ENCODE results near the gene RBM26.

The RBM26 gene

DNA sequence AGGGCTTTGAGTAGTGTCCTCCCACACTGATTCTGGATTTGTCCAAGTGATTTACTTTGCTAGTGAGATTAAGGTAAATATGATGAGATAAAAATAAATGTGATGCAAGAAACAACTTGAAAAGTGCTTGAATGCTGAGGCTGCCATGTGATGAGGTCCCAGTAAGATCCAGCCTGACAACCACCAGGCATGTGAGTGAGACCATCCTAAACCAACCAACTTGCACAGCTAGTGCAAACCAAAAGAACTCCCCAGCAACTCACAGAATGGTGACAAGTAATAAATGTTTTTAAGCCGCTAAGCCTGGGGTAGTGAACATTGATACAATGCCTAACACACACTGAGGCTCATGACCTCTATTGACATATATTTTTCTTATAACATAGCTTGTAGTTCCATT is 13.3 kb upstream of the RBM26 start:
- DNase-seq: no peak

DNA sequence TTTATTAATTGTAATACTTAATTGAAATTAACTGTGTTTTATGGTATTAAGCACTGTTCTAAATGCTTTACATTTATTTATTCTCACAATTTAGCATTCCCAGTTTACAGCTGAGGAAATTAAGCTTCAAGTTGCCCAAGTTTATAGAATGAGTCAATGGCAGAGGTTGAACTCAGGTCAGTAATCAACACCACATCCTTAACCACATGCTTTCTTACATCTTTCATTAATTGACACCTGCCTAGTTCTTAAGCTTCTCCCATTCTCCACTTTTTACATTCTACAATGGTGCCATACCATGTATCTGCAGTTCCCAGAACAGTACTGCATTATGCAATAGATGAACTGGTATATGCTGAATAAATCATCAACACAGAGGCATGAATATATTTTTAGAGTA is 11.7 kb upstream of the RBM26 start:
- no peak for DNase-seq

DNA sequence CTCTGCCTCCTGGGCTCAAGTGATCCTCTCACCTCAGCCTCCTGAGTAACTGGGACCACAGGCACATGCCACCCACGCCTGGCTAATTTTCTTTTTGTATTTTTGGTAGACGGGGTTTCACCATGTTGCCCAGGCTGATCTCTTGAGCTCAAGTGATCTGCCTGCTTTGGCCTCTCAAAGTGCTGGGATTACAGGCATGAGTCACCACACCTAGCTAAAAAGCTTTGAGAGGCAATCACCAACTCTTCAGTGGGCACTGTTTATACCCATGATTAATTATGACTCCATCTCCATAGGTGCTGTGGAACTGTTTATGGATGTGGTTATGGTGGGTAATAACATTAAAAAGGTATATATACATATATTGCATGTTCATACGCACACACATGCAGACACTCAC is 7.5 kb upstream of the RBM26 start:
- DNase-seq: no peak

DNA sequence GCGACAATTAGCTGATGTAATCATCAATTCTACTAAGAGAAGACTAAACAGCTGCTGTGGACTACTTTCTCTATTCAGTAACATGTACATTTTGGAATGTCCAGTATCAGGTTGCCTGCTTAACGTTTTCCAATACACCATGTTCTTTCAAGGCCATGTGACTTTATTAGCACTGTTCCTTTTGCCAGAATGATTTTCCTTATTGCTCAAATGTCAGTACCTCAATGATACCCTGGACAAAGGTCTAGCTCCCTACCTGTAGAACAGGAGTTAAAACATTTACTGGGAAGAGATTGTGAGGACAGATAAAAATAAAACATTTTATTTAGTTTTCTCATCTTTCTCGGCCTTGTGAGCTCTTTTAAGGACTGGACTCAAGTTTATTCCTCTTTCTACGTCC is 3.8 kb upstream of the RBM26 start:
- no peak for DNase-seq

DNA sequence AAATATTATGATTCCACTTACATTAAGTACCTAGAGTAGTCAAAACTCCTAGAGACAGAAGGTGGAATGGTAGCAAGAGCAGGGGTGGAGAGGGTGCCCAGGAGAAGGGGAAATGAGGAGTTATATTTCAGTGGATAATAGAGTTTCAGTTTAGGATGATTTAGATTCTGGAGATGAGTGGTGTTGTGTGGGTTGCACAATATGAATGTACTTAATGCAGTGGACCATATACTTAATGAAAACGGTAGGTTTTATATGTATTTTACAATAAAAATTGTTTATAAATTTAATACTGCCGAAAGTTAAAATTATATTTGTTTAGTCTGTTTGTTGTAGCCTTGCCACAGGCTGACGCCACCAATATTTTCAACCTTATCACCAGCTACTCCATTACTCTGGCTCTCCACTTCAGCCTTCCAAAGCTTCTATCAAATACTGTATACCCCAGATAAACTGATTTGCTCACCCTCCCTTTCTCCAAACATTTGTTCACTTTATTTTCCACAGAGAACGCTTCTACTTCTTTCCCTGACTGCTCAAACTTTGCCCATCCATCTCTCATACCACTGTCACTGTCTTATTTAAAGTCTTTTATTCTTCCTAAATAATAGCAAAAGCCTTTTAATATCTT is 1.4 kb upstream of the RBM26 start:
- DNase-seq: no peak

DNA sequence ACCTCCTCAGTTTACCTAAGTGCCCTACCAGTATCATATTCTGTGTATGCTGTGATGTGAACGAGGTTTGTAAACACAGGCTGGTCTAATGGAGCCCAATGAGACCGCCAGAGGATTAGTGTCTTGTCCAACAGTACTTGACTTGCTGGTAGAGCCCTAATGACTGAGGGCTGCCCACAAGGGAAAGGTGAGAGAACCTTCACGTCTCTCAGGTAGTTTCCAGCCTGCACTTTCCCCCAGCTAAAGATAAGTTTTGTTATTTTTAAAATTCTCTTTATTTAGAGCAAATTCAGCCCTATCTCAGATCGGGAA is 498 bp upstream of the RBM26 start:
- no peak for DNase-seq

DNA sequence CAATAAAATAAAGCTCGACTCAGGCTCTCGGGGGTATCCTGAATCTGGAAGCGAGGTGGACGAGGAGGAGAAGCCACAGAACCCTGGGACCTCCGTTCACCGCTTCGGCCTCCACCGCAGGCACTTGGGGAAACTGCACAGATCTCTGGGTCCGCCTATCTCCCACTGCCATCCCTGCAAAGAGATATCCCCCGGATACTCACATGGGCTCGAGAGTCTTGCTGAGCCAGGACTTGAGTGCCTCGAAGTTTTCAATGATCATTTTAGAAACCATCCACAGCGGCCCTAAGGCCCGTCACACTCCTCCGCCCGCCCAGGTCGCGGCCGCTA is 589 bp downstream of the RBM26 start:
- no peak for DNase-seq

DNA sequence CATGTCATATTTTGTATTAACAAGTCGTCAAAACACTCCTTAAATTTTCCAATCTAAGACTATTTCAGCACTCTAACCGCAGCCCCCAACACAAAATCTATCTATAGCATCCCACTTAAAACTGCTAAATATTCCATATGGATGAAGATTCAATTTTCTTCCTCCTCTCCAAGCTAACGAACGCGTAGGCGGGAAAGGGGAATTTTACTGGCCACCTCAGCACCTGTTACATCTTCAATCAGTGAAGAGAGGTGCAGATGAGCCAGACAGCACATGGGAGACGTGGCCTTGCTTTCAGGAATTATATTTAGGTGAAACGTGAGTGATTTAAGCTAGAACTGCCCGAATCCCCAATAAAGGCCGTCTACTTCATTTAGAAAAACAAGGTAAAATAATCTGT is 1.1 kb downstream of the RBM26 start:
- no peak for DNase-seq

DNA sequence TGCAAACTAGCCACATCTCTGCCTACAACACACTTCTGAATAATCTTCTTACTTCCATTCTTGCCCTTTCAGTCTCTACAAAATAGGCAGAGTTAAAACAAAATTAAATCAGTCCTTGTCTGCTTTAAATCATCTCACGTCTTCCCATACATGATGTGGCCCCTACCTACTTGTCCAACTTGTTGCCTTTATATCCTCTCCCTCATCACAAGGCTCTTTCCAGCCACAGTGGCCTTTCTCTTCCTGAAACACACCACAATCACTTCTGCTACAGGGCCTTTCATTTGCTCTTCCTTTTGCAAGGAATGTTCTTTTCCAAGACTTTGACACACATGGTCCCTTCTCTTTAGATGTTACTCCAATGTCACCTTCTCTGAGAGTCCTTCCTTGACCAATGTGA is 1.7 kb downstream of the RBM26 start:
- DNase-seq: no peak

DNA sequence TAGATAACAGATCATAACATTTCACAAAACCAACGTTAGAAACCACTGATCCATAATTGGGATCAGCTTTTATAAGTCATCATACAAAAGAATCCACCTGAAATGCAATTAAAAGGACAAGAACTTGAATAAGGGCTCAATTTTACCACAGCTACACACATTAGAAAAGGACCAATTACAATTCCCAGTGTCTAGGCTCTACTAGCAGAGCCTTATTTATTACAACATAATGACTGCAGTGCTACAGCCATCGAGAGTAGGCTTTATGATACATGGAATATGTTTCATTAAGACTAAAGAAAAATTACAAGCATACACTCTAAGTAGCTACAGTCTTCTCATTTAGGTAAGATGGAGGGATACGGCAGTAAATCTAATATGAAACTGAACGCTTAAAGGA is 2.9 kb downstream of the RBM26 start:
- DNase-seq: no peak

DNA sequence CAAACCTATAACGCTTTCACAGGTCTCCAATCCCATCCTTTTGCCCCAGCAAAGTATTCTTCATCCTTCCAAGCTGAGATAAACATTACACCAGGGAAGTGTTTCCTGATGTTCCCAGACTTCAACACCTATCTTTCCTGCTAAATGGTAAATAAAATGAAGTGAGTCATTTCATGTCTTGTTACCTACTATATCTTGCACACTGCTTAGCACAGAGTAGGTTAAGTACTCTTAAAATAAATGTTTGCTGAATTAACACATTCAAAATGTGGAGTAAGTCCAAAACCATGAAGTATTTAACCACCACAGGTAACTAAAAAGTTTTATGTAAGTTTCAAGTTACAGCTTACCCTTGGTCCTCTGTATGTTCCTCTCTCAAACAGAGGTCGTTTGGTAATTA is 3.4 kb downstream of the RBM26 start:
- DNase-seq: no peak

DNA sequence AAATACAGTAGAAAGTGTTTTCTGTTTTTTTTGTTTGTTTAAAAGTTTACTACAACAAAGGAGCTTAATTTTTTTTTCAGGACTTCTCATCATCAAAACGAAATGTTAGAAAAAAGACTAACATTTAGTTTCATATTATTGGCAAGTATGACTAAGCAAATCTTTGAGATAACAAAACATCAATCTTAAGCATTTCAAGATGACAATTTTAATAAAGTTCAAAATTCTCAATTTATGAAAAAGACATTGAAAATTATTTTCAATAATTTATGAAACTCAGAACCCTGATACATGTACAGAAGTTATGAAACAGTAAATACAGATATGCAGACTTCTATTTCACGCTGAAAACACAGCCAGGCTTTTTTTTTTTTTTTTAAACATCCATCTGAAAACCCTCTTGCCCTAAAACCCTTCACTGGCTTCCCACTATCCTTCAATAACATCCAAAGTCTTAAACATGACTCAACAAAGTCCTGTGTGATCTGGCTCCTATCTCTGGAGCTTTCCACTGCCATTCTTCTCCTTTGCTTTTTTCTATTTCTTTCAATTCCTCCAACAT is 3.9 kb downstream of the RBM26 start:
- DNase-seq: no peak

DNA sequence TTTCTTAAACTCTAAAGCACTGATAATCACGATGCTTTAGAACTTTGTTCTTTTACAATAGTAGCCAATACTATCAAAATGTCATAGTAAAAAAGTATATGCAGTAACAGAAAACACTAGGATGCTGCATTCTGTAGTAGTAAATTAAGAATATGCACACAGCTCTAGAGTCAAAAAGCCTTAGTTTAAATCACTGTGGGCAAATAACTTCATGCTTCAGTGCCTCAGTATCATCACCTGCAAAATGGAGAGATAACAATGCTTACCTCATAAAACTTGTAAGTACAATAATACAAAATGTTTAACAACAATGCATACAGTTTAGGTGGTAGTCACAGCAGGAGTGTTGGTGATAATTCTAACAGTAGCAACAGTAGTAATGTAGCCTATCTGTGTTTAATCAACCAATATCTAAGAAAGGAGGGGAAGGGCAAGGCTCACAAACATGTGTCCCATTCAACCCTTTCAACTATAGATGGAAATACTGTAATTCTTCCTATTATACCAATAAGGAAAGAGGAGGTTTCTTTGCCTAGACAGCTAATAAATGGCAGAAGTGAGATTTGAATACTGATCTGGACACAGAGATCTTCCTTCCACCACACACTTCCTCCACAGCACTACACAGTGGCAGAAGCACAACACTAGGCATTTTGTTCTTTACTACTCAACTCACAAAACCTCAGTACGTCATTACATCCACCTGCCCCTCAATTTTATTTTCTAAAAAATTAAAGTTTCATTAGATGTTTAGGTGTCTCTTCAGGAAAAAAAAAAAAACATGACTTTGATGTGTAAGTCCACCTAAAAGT is 4.6 kb downstream of the RBM26 start:
- no peak for DNase-seq

DNA sequence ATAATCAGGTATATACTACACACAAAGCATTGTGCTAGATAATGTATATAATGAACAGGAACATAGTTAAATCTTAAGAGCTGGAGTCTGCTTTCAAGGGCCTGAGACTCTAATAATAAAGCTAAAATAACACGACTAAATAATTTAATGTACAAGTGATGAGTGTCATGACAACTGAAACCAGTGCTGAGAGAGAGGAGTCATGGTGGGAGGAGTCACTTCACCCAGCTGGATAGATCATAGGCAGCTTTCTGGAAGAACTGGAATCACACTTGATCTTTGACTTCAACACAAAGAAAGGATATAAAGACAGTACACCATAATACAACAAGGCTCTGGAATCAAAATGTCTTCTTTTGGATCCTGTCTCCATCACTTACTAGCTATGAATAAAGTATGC is 7.1 kb downstream of the RBM26 start:
- no peak for DNase-seq

DNA sequence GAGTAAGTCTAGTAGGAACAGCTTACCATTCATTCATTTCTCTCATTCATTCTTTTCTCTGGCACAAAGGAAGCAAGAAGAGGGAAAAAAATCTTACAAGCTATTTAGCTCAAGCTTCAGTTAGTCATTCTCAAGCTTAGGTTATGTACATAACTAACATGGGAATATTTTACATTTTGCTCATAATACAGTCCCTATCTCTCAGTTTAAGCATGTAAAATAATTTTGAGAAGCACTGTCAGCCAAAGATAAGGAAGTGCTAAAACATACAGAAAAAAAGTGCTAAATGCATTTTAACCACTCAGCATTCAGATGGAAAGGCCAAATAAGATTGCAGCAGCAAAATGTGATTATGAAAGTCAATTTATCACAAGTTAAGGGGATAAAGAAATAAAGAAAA is 7.9 kb downstream of the RBM26 start:
- DNase-seq: no peak

DNA sequence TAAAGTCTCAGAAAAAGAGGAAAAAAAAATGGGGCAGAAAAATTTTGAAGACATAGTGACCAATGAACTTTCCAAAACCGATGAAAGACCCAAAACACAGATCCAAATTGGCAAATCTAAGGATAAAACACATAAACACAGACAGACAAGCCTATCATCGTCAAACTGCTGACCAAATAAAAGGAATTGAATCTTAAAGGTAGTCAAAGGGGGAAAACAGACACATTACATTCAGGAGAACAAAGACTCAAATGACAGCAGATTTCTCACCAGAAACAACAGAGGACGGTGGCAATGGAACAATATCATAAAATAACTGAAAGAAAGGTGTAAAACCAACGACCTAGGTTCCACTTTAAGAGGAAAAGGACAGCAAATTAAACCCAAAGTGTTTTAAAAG is 10.2 kb downstream of the RBM26 start:
- DNase-seq: no peak

DNA sequence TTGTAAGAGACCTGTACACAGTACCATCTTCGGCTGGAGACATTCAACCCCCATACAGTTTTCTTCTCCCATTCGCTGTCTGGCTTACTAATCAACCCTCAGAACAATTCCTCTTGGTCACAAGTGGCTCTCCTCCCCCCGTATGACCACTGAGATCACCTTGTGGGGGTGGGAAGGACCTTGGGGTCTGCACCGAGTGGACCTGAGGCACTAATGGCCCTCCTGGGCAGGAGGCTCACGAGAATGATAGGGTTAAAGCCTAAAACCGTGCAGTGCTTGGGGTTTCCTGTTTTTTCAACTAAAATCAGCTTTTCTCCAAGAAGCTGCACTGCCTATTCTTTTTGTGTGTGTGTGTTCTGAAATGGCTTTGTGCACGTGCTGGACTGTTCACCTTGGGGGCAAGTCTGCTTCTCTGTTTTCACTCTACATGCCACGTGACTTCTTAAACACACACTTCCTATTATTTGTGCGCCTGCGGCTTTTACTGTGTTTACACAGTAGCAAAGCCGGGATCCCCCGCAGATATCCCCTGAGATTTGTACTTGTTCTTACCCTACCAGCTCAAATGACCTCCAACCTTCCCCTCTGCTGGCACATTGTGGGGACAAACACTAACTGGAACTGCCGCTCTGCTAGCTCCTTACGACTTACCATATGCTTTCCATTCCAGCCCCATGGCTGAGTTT is 12.3 kb downstream of the RBM26 start:
- no peak for DNase-seq

DNA sequence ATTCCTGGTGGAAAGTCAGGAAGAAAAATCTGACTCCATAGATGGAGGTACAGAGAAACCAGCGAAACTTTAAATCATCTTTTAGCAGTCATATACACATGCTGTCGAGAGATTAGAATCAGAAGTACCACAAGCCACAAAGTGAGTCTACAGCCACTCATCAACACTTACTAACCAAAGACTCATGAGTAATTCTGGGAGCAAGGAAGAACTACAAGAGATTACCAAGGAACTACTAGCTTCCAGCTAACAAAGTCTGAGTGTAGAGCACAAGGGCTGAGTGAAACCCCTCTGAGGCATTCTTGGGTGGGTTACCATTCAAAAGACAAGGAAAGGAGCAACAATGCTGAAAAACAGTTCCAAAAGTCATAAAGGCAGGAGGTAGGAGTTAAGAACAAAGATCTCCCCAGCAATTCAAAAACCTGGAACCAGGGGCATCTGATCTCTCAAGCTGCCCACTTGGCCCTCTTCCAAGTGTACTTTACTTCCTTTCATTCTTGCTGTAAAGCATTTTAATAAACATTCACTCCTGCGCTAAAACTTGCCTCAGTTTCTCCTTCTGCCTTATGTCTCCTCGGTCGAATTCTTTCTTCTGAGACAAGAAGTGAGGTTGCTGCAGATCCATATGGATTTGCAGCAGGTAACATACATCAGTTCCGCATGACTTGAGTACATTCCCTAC is 13.0 kb downstream of the RBM26 start:
- DNase-seq: no peak

DNA sequence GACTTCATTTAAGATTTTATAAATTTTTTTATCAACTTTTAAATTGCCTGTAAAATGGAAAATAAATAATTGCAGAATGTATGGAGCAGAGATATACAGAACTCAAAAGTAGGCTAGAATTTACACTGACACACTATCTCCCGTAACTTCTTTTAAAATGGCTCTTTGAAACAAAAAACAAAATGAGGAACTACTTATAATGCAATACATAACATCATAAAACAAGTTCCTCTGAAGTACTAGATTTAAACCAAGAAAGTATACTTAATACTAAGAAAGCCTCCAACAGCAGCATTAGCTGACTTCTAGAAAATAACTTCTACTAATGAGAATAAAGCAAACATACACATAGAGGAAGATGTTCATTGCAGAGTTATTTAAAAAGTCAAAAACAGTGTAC is 17.0 kb downstream of the RBM26 start:
- no peak for DNase-seq

DNA sequence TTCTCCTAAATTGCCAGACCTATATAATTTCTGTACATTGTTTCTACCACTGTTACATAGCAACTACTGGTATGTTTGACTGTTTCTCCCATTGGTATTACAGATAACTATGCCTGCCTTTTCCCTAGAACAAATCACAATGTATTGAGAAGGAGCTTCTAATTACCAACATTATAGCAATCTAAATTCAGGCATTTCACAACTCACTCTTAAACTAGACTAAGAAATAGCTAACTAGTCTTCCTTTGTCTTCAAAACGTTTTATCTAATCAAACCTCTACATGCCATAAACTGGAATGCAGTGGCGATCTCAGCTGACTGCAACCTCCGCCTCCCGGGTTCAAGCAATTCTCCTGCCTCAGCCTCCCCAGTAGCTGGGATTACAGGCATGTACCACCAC is 18.2 kb downstream of the RBM26 start:
- no peak for DNase-seq

DNA sequence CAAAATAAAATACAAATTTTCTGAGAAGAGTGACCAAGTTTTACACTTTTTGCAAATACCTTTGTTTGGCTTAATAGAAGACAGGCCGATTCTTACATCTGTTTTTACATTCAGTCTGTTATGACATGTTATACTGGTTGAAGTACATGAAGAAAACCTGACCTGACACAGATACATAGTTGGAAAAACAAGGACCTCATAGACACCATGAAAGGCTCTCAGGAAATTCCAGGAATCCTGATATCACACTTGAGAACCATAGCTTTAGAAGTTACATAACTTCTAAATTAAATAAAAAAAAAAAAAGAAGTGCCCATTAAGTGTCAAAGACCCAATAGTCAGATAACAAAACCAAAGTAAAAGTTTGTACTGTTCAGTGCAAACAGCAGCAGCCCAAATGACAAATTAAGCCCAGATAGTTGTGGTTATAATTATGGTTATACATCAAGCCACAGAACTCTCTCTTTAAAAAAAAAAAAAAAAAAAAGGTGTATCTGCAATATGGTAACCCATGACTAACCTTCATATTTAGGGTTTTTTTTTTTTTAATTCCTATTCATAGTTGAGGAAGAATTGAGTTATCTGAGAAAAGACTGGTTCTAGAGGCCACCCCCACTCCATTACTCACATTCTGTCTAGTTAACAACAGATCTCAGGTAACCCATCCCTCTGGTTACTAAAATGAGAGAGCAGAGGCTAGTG is 19.8 kb downstream of the RBM26 start:
- no peak for DNase-seq

DNA sequence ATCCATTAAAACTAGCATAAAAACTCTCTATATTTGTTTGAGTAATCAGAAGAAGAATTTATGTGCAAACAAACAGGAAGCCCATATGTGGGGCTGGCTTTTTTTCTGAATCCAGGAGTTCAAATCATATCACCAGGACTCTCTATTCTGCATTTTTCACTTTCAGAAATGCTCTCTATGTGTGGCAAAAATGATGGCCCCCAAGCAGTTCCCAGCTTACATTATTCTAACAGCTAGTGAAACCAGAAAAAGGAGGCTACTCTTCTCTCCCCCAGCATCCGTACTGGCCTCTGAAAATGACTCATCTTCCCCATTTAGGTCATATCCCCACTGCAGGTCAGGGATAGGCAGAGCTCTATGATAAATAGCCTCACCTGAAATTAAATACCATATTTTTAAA is 20.4 kb downstream of the RBM26 start:
- peak; percentile 37 for DNase-seq

DNA sequence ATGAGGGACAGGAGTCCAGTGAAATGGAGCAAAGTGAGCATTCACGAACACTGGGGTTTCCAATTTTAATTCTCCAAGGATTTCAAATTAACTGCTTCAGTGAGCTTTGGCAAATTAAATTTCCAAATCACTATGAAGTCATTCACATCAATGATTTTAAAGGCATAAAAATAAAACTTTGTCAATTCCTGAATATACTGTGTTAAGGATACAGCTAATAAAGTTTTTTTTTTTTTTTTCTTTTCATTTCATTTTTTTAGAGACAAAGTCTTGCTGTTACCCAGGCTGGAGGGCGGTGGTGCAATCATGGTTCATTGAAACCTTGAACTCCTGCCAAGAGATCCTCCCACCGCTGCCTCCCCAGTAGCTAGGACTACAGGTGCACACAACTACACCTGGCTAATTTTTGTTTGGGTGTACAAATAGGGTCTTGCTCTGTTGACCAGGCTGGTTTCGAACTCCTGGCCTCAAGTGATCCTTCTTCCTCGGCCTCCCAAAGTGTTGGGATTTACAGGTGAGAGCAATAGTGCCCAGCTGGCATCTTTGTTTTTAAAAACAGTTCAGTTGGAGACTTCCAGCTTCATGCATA is 21.9 kb downstream of the RBM26 start:
- no peak for DNase-seq

All from NK-92 treated with Interleukin-12 subunit alpha and Interleukin-12 subunit beta, amount 100 ng/mL, for 24 hours (cell line).